IPS-18c (cell line): ENCODE measurements around the gene TMEM185B.
"Not testable (repeated sequence)": the region's sequence is repeated elsewhere in the genome, so short reads cannot be mapped to it uniquely, and the experiment has no call there.

ENCODE experiments used
- H3K4me3 ChIP-seq: 2 replicates; pipeline ENCODE4 v1.7.0; 2013; ENCODE audit warnings: low read depth, mild to moderate bottlenecking, low read length, moderate library complexity; ENCODE audit not compliant: insufficient read depth
- H3K9me3 ChIP-seq: one replicate; pipeline ENCODE4 v1.6.1; 2013; ENCODE audit warnings: mild to moderate bottlenecking, low read length, moderate library complexity; ENCODE audit not compliant: control insufficient read depth, insufficient read depth

The TMEM185B gene

GRCh38 chr2:120203251-120204021, 19.8 kb downstream of the TMEM185B start:
- no peak overlapping the region for H3K4me3 ChIP-seq
- H3K9me3 ChIP-seq: no peaks in the 10 kb centered on the region

- H3K9me3 ChIP-seq, H3K4me3 ChIP-seq: not testable (repeated sequence)
Observed at GRCh38 chr2:120199817-120200459, 23.3 kb downstream of the TMEM185B start.

- Histone ChIP-seq H3K9me3 (no peaks in the 10 kb centered on the region), H3K4me3 (no peak overlapping the region)
Observed at GRCh38 chr2:120195553-120195952, 27.6 kb downstream of the TMEM185B start.

- no peak overlapping the region for H3K4me3 ChIP-seq
- no peaks in the 10 kb centered on the region for H3K9me3 ChIP-seq
Observed at GRCh38 chr2:120192280-120192679, 30.9 kb downstream of the TMEM185B start.

- H3K4me3 ChIP-seq: no peak overlapping the region
Observed at GRCh38 chr2:120189189-120189588, 34.0 kb downstream of the TMEM185B start.

GRCh38 chr2:120182019-120182560, 41.1 kb downstream of the TMEM185B start:
- Histone ChIP-seq H3K4me3 (no peak overlapping the region), H3K9me3 (no peaks in the 10 kb centered on the region)

More at GRCh38 chr2:120189189-120189588, 34.0 kb downstream of the TMEM185B start:
- H3K9me3 ChIP-seq: no peaks in the 10 kb centered on the region

GRCh38 chr2:120180066-120180465, 43.1 kb downstream of the TMEM185B start:
- H3K4me3 ChIP-seq: no peak overlapping the region
- no peaks in the 10 kb centered on the region for H3K9me3 ChIP-seq

- H3K4me3 ChIP-seq: no peak overlapping the region
- H3K9me3 ChIP-seq: no peaks in the 10 kb centered on the region
Observed at GRCh38 chr2:120179396-120179795, 43.8 kb downstream of the TMEM185B start.

GRCh38 chr2:120177973-120178372, 45.2 kb downstream of the TMEM185B start:
- Histone ChIP-seq H3K9me3 (no peaks in the 10 kb centered on the region), H3K4me3 (no peak overlapping the region)

- no peak overlapping the region for H3K4me3 ChIP-seq
- H3K9me3 ChIP-seq: no peaks in the 10 kb centered on the region
Observed at GRCh38 chr2:120177001-120177621, 46.1 kb downstream of the TMEM185B start.

GRCh38 chr2:120176526-120176925, 46.7 kb downstream of the TMEM185B start:
- H3K9me3 ChIP-seq: no peaks in the 10 kb centered on the region
- H3K4me3 ChIP-seq: no peak overlapping the region

- Histone ChIP-seq H3K9me3 (no peaks in the 10 kb centered on the region), H3K4me3 (no peak overlapping the region)
Observed at GRCh38 chr2:120174963-120175581, 48.1 kb downstream of the TMEM185B start.
